Activated CD4-positive, alpha-beta T cell treated with anti-CD3 and anti-CD28 coated beads for 24 hours (primary cell): Measurements from ENCODE around the gene CYFIP1.

Source experiments
- DNase-seq, 2 donors: peaks; one replicate each; pipeline ENCODE4 v3.0.0-alpha.2; 2020; ENCODE audit warnings: low read depth in 2 of 2

Gene CYFIP1

GRCh38 chr15:22890296-22890695 lies 89.9 kb downstream of the CYFIP1 start:
- no peak for DNase-seq

GRCh38 chr15:22889146-22889818 lies 90.9 kb downstream of the CYFIP1 start:
- no peak for DNase-seq

- no peak for DNase-seq
These were observed 91.9 kb downstream of the CYFIP1 start for GRCh38 chr15:22888120-22888859.

GRCh38 chr15:22887157-22887951 lies 92.8 kb downstream of the CYFIP1 start:
- no peak for DNase-seq

GRCh38 chr15:22885120-22885519 lies 95.0 kb downstream of the CYFIP1 start:
- DNase-seq: no peak

GRCh38 chr15:22884344-22884743 lies 95.8 kb downstream of the CYFIP1 start:
- no peak for DNase-seq

- no peak for DNase-seq
These were observed 97.0 kb downstream of the CYFIP1 start for GRCh38 chr15:22883196-22883595.

- no peak for DNase-seq
These were observed 98.3 kb downstream of the CYFIP1 start for GRCh38 chr15:22881739-22882440.

GRCh38 chr15:22880981-22881738 lies 99.0 kb downstream of the CYFIP1 start:
- DNase-seq: no peak

GRCh38 chr15:22880068-22880980 lies 99.8 kb downstream of the CYFIP1 start:
- no peak for DNase-seq

GRCh38 chr15:22878103-22878502 lies 102.1 kb downstream of the CYFIP1 start:
- no peak for DNase-seq

- DNase-seq: no peak
These were observed 102.6 kb downstream of the CYFIP1 start for GRCh38 chr15:22877607-22878006.

- no peak for DNase-seq
These were observed 103.1 kb downstream of the CYFIP1 start for GRCh38 chr15:22877117-22877516.

GRCh38 chr15:22874966-22875365 lies 105.2 kb downstream of the CYFIP1 start:
- no peak for DNase-seq

- DNase-seq: no peak
These were observed 105.9 kb downstream of the CYFIP1 start for GRCh38 chr15:22874256-22874655.

- no peak for DNase-seq
These were observed 106.3 kb downstream of the CYFIP1 start for GRCh38 chr15:22873841-22874240.

- DNase-seq: no peak
These were observed 107.0 kb downstream of the CYFIP1 start for GRCh38 chr15:22872936-22873701.

GRCh38 chr15:22871481-22872086 lies 108.6 kb downstream of the CYFIP1 start:
- DNase-seq: no peak

- no peak for DNase-seq
These were observed 109.3 kb downstream of the CYFIP1 start for GRCh38 chr15:22870865-22871264.
